Measurements from ENCODE around the gene KATNAL2. TPM values are rescaled to one million over a fixed set of nuclear protein-coding genes. Genes with fewer than 3 reads are reported as not detected.

The KATNAL2 gene
- total and polyA plus RNA-seq, 4 experiments from 2014 or later = 0.94 to 2.1 TPM; not detected in 2

- intact Hi-C loops (cut with micrococcal nuclease) = no loop called here
- Mint-ChIP-seq H3K27me3 (no peaks in the 10 kb centered on the region), H3K4me3 (no peak overlapping the region), H3K4me1 (peaks cover 20 to 54% (median 41%) of the 10 kb centered on the region in 4 donors), H3K36me3 (peaks cover 4 to 10% of the 10 kb centered on the region in 2 donors), H3K27ac (peak overlapping the region in 1 of 7 donors; percentile 15), H3K9me3 (no peaks in the 10 kb centered on the region)
- no peaks in the 10 kb centered on the region for H3K36me3 ChIP-seq (ENCODE audit: insufficient read depth, low read length)
- no peak for DNase-seq
- no peaks in the 10 kb centered on the region for H3K27me3 ChIP-seq (ENCODE audit: insufficient read depth, low read length)
- H3K4me1 ChIP-seq (ENCODE audit: insufficient read depth, low read length) = peaks cover 18% of the 10 kb centered on the region
- ChIA-PET POLR2A (ENCODE audit: partially characterized antibody) (no interaction called here), CTCF (ENCODE audit: partially characterized antibody) (no interaction called here)
- H3K4me3 ChIP-seq (ENCODE audit: low read length in 2 of 2) = no peak overlapping the region
- no peak overlapping the region for H3K27ac ChIP-seq (ENCODE audit: low read depth, low read length)
- no peaks in the 10 kb centered on the region for H3K9me3 ChIP-seq (ENCODE audit: control insufficient read depth in 1 of 2, low read length in 2 of 2)
These were observed 226.6 kb downstream of the KATNAL2 start for GRCh38 chr18:47143899-47144485.

GRCh38 chr18:47146206-47146605 lies 228.8 kb downstream of the KATNAL2 start:
- CTCF ChIA-PET (ENCODE audit: partially characterized antibody) = no interaction called here
- POLR2A ChIA-PET (ENCODE audit: partially characterized antibody) = no interaction called here
- Mint-ChIP-seq H3K27me3 (no peaks in the 10 kb centered on the region), H3K27ac (no peak overlapping the region), H3K4me1 (peaks cover 36 to 71% (median 56%) of the 10 kb centered on the region in 4 donors), H3K9me3 (no peaks in the 10 kb centered on the region), H3K36me3 (peaks cover 4 to 14% of the 10 kb centered on the region in 2 donors), H3K4me3 (no peak overlapping the region)
- Histone ChIP-seq H3K27ac (ENCODE audit: low read depth, low read length) (no peak overlapping the region), H3K4me3 (ENCODE audit: low read length in 2 of 2) (no peak overlapping the region), H3K9me3 (ENCODE audit: control insufficient read depth in 1 of 2, low read length in 2 of 2) (no peaks in the 10 kb centered on the region), H3K4me1 (ENCODE audit: insufficient read depth, low read length) (peaks cover 31% of the 10 kb centered on the region), H3K27me3 (ENCODE audit: insufficient read depth, low read length) (no peaks in the 10 kb centered on the region), H3K36me3 (ENCODE audit: insufficient read depth, low read length) (no peaks in the 10 kb centered on the region)
- no peak for DNase-seq
- intact Hi-C loops (cut with micrococcal nuclease) = no loop called here

DNA sequence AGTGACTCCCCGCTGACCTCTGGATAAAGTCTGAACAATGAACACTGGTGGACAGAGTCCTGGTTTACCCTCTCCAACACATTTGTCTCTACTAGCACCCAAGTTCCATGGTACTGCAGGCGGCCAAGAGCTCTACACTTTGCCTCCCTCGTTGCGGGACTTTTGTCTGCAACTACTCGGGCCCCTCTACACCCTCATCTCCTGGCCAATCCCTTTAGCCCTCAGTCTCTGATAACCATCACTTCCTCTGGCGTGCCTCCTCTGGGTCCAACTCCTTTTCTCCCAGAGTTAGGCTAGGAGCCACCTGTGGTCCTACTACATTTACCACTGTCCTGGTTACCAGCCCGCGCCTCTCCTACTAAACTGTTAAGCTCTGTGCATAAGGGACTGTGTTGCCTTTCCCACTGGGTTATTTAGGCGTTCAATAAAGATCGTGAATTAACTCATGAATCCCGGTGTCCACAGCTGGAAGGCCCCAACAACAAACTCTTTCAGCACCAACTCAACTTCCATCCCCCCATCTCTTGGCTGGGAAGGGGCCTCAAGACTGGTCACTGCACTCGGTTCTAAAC lies 232.1 kb downstream of the KATNAL2 start:
- Mint-ChIP-seq H3K27ac (peak overlapping the region; percentile 89 to 98 (median 97)), H3K4me1 (peaks cover 38 to 66% (median 54%) of the 10 kb centered on the region in 4 donors), H3K27me3 (no peaks in the 10 kb centered on the region), H3K36me3 (peaks cover 13% of the 10 kb centered on the region in 2 donors), H3K4me3 (peak overlapping the region; percentile 92 to 98 (median 96)), H3K9me3 (no peaks in the 10 kb centered on the region)
- Histone ChIP-seq H3K4me3 (ENCODE audit: low read length in 2 of 2) (peak overlapping the region; percentile 31 to 72), H3K9me3 (ENCODE audit: control insufficient read depth in 1 of 2, low read length in 2 of 2) (no peaks in the 10 kb centered on the region), H3K27ac (ENCODE audit: low read depth, low read length) (peak overlapping the region; percentile 70), H3K4me1 (ENCODE audit: insufficient read depth, low read length) (peaks cover 39% of the 10 kb centered on the region), H3K27me3 (ENCODE audit: insufficient read depth, low read length) (no peaks in the 10 kb centered on the region), H3K36me3 (ENCODE audit: insufficient read depth, low read length) (no peaks in the 10 kb centered on the region)
- ChIA-PET CTCF (ENCODE audit: partially characterized antibody) (interaction anchor here (0.5 to 2.0 kb wide), 2 partner anchors 56 to 1484 kb away, joined by 3 to 6 read pairs; no protein-coding TSS in a partner anchor), POLR2A (ENCODE audit: partially characterized antibody) (interaction anchor here (0.8 to 3.6 kb wide), 6 partner anchors 17 to 232 kb away, joined by 3 to 16 read pairs (median 4); partner anchors contain the start of genes KATNAL2 and PIAS2)
- DNase-seq = no peak
- intact Hi-C loops (cut with micrococcal nuclease) = loop anchor here (1.0 to 10.0 kb wide), 2 partner anchors 27 to 785 kb away; partner anchors contain the start of genes IER3IP1 and SMAD2

GRCh38 chr18:47150029-47150823 lies 232.8 kb downstream of the KATNAL2 start, which contains the start of gene HDHD2:
TSS of gene HDHD2 (minus strand) at chr18:47150500. CDS start at chr18:47136439, 14,061 bp downstream.
- no peaks in the 10 kb centered on the region for H3K9me3 Mint-ChIP-seq
- intact Hi-C loops (cut with micrococcal nuclease) = loop anchor here (1.0 to 10.0 kb wide), 2 partner anchors 26 to 785 kb away; partner anchors contain the start of genes IER3IP1 and SMAD2

DNA sequence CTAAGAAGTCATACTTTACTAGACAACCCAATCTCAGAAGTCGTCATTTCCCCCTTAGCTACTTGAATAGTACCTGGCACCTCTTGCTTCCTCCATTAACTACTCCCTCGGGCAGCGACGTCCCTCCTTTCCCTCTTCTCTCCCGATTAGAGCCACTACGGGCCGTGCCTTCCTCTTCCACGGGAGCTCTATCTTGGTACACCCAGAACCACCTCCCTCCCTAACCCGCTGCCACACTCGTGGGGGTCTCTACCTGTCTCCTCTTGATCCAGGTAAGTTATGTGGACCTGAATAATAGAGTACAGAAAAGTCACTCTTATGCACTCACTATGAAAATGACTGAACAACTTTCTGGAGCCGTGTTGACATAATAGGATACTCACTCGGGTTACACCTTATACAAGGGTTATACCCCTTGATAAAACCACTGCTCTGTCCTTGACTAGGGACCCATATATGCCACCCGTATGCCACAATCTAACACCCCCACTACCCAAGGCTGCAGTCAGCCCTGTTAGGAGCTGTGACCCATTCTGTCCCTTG lies 233.5 kb downstream of the KATNAL2 start:
- intact Hi-C loops (cut with micrococcal nuclease) = loop anchor here (1.0 to 10.0 kb wide), 2 partner anchors 25 to 784 kb away; partner anchors contain the start of genes IER3IP1 and SMAD2
- H3K9me3 ChIP-seq (ENCODE audit: control insufficient read depth in 1 of 2, low read length in 2 of 2) = no peaks in the 10 kb centered on the region
- Mint-ChIP-seq H3K27ac (peak overlapping the region; percentile 89 to 98 (median 97)), H3K36me3 (peaks cover 17 to 18% of the 10 kb centered on the region in 2 donors), H3K4me1 (peaks cover 31 to 55% (median 43%) of the 10 kb centered on the region in 4 donors), H3K9me3 (no peaks in the 10 kb centered on the region), H3K27me3 (no peaks in the 10 kb centered on the region), H3K4me3 (peak overlapping the region; percentile 92 to 98 (median 96))
- peak overlapping the region; percentile 31 to 72 for H3K4me3 ChIP-seq (ENCODE audit: low read length in 2 of 2)
- no peaks in the 10 kb centered on the region for H3K27me3 ChIP-seq (ENCODE audit: insufficient read depth, low read length)
- CTCF ChIA-PET (ENCODE audit: partially characterized antibody) = interaction anchor here (1.3 to 2.0 kb wide), 2 partner anchors 53 to 54 kb away, joined by 3 to 6 read pairs; no protein-coding TSS in a partner anchor
- POLR2A ChIA-PET (ENCODE audit: partially characterized antibody) = interaction anchor here (0.7 to 3.6 kb wide), 5 partner anchors 9 to 233 kb away, joined by 3 to 16 read pairs (median 5); partner anchors contain the start of genes KATNAL2 and PIAS2
- H3K4me1 ChIP-seq (ENCODE audit: insufficient read depth, low read length) = peaks cover 39% of the 10 kb centered on the region
- peak overlapping the region; percentile 70 for H3K27ac ChIP-seq (ENCODE audit: low read depth, low read length)
- DNase-seq = peak in 1 of 5 donors; percentile 33
- no peaks in the 10 kb centered on the region for H3K36me3 ChIP-seq (ENCODE audit: insufficient read depth, low read length)

More at GRCh38 chr18:47150029-47150823, 232.8 kb downstream of the KATNAL2 start, which contains the start of gene HDHD2:
- ChIA-PET CTCF (ENCODE audit: partially characterized antibody) (interaction anchor here (0.5 to 2.0 kb wide), 3 partner anchors 53 to 1485 kb away, joined by 3 to 6 read pairs (median 3); no protein-coding TSS in a partner anchor), POLR2A (ENCODE audit: partially characterized antibody) (interaction anchor here (0.6 to 3.6 kb wide), 9 partner anchors 9 to 233 kb away, joined by 3 to 16 read pairs (median 3); partner anchors contain the start of genes KATNAL2 and PIAS2)
- DNase-seq = peak; percentile 62 to 72 (median 69)
- no peaks in the 10 kb centered on the region for H3K36me3 ChIP-seq (ENCODE audit: insufficient read depth, low read length)
- H3K9me3 ChIP-seq (ENCODE audit: control insufficient read depth in 1 of 2, low read length in 2 of 2) = no peaks in the 10 kb centered on the region
- H3K4me3 ChIP-seq (ENCODE audit: low read length in 2 of 2) = peak within 1 kb of the TSS; percentile 31 to 72
- H3K4me1 ChIP-seq (ENCODE audit: insufficient read depth, low read length) = peaks cover 39% of the 10 kb centered on the region
- Mint-ChIP-seq H3K36me3 (peaks cover 17 to 19% of the 10 kb centered on the region in 2 donors), H3K4me1 (peaks cover 35 to 61% (median 49%) of the 10 kb centered on the region in 4 donors), H3K27me3 (no peaks in the 10 kb centered on the region), H3K27ac (peak within 1 kb of the TSS; percentile 89 to 98 (median 97)), H3K4me3 (peak within 1 kb of the TSS; percentile 92 to 98 (median 96))
- H3K27ac ChIP-seq (ENCODE audit: low read depth, low read length) = peak within 1 kb of the TSS; percentile 70
- no peaks in the 10 kb centered on the region for H3K27me3 ChIP-seq (ENCODE audit: insufficient read depth, low read length)

- ChIA-PET CTCF (ENCODE audit: partially characterized antibody) (interaction anchor here (1.3 kb wide), 1 partner anchor 52 kb away, joined by 3 read pairs; no protein-coding TSS in a partner anchor), POLR2A (ENCODE audit: partially characterized antibody) (interaction anchor here (2.2 to 3.6 kb wide), 2 partner anchors 23 to 234 kb away, joined by 10 to 16 read pairs; partner anchors contain the start of genes KATNAL2 and PIAS2)
- Mint-ChIP-seq H3K27me3 (no peaks in the 10 kb centered on the region), H3K4me3 (peak overlapping the region; percentile 92 to 98 (median 96)), H3K4me1 (peaks cover 29 to 50% (median 39%) of the 10 kb centered on the region in 4 donors), H3K9me3 (no peaks in the 10 kb centered on the region), H3K36me3 (peaks cover 22 to 23% of the 10 kb centered on the region in 2 donors), H3K27ac (peak overlapping the region; percentile 89 to 98 (median 97))
- Histone ChIP-seq H3K9me3 (ENCODE audit: control insufficient read depth in 1 of 2, low read length in 2 of 2) (no peaks in the 10 kb centered on the region), H3K36me3 (ENCODE audit: insufficient read depth, low read length) (no peaks in the 10 kb centered on the region), H3K27ac (ENCODE audit: low read depth, low read length) (peak overlapping the region; percentile 70), H3K4me3 (ENCODE audit: low read length in 2 of 2) (peak overlapping the region; percentile 31 to 72), H3K27me3 (ENCODE audit: insufficient read depth, low read length) (no peaks in the 10 kb centered on the region), H3K4me1 (ENCODE audit: insufficient read depth, low read length) (peaks cover 39% of the 10 kb centered on the region)
- no peak for DNase-seq
- intact Hi-C loops (cut with micrococcal nuclease) = loop anchor here (10.0 kb wide), 1 partner anchor 783 kb away; the partner anchor contains the start of gene SMAD2
These were observed 234.0 kb downstream of the KATNAL2 start for GRCh38 chr18:47151439-47151838.
